GM19351 (cell line): Measurements from ENCODE around the gene MAP3K5.

ENCODE experiments used
- ATAC-seq: cut with Tn5 transposase; IDR thresholded peaks from one replicate; pipeline ENCODE4 v1.9.1; 2021; ENCODE audit warnings: mild to moderate bottlenecking, moderate library complexity; ENCODE audit not compliant: unreplicated experiment

The MAP3K5 gene

DNA sequence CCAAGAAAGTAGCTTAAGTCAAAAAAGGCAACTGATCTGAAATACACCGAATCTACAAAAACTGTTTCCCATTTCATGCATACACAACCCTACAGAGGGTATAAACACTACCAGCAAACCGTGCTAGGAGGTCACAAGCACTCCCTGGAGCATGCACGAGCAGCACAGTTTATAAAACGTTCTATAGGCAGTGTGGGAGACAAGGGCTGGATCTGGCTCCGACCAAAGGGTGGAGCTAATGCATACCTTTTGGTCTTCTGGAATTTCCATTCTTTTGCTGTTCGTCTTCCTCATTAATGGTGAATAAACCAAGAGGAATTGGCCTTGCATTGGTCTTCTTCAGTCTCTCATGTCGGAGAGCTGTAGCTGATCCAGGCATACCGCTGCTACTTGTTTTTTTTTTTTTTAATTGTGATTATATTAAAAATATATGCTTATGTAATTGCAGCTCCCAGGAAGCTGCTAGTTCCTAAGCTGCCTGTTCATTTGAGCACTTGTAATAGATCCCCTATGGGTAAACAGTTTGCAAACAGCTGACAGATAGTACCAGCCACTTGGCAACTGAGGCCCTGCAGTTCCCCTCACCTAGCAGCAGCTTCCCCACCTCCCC lies 266.6 kb downstream of the MAP3K5 start:
- ATAC-seq, result no peak

DNA sequence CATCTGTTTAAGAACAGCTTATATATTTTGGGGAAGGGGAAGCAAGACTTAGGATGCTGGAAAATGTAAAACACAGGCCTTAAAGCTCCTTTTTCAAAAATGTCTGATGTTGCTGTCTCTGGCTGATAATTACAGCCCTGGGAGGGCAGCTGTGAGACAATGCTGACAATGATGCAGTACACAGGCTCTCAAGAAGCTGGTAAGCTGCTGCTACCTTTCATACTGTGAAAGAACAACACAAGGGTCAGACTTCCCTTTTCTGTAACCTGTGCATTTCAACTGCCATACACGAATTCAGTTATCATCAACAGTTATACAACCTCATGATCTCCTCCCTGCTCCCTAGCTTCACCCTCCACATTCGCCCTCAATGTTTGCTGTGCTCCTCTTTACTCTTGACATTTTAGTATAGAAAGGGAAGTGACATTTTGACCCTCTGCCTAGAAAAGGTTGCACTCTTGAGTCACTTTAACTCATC lies 267.3 kb downstream of the MAP3K5 start:
- ATAC-seq, result no peak

DNA sequence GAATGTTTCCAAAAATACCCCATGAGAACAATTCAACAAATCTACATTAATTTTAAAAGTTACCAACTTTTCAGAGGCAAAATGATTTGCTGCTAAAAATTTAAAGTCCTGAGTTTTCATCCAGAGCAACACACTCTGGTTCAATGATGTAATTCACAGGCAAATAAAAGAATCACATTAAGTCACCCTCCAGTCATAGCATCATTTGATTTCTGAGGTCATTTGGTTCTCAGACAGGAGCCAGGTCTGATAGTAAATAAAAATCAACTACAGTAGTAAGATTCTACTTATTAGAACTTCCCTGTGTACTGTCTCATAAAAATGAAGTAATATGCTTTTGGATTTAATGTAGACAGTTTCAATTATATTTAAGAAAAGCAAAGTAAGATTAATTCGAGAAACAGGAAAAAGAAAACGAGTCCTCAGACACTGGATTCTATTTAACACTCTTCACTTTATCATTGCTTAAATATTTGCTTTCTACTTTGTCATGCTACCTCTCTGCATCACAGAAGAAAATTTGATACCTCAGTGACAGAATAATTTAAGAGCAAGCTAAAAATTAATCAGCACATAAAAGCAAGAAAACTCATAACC lies 267.8 kb downstream of the MAP3K5 start:
- ATAC-seq, result no peak

DNA sequence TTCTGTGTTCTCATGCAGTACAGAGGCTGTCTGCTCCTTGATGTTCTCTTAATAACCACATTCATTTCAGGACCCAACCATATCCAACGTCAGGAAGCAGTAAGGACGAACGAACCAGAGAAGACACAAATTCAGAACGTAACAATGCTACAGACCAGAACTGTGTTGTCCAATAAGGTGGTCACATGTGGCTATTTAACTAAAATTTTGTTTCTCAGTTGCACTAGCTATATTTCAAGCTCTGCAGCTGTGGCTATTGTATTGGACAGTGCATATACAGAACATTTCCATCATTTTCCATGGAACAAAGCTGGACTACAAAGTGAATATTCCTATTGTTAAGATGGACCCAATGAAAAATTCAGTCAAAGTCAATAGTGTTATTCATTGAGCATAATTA lies 269.1 kb downstream of the MAP3K5 start:
- ATAC-seq, result no peak

DNA sequence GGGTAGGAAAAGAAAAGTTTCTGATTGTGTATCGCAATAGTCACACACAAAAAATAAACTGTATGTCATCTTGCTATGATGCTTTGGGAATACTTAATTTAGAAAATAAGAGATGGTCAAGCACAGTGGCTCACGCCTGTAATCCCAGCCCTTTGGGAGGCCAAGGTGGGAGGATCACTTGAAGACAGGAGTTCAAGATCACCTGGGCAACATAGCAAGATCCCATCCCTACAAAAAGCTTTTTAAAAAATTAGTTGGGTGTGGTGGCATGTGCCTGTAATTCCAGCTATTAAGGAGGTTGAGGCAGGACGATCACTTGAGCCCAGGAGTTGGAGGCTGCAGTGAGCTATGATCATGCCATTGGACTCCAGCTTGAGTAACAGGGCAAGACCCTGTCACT lies 269.6 kb downstream of the MAP3K5 start:
- no peak for ATAC-seq

DNA sequence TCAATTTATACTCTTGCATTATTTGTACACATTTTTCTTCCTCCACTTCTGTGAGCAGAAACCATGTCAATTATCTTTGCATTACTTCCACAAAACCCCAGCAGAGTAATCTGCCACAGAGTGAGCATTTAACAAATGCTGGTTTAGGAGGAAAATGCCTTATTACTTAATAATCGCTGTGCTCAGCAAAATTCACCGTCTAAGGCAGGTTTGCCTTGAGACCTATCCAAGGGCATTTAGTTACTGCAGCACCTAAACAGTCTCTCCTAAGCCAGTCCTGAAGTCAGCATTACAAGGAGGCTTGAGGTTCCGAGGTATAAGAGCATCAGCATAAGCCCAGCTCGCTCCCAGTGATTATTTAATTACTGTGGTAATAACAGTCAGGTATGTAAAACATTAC lies 270.4 kb downstream of the MAP3K5 start:
- no peak for ATAC-seq

DNA sequence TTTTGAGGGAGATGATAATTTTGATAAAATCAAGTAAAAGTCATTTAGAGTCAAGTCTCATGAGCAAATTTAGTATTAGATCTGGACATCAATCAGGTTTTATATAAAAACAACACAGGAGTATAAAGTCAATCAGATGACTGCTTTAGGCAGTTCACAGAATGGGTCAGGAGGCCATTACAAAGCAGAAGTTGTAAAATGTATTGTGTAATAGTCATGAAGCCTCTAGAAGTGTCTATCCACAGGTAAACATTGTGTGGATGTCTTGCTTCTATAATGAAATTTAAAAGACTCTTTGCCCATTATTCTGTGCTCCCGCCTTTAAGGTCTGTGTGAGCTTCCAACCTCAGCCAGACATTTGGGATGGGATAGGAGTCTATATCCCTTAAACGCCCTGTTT lies 270.9 kb downstream of the MAP3K5 start:
- no peak for ATAC-seq

DNA sequence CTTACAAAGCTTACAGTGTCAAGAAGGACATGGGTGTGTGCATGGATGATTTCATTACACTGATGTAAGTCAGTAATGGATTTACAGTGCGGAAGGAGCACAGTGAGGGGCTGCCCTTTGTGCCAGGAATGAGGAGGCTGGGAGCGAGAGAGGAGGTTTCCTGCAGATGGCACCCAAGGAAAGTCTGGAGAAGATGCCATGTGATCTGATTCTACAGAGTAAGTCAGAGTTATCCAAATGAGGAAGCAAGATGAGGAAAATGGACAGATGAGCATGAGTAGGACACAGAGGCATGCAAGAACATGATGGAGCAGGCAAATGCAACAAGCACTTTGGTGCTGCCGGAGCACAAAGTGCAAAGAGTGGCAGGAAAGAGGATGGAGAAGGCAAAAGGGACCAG lies 271.8 kb downstream of the MAP3K5 start:
- ATAC-seq, result no peak

- no peak for ATAC-seq
Observed at GRCh38 chr6:136517582-136517981, 274.7 kb downstream of the MAP3K5 start.

DNA sequence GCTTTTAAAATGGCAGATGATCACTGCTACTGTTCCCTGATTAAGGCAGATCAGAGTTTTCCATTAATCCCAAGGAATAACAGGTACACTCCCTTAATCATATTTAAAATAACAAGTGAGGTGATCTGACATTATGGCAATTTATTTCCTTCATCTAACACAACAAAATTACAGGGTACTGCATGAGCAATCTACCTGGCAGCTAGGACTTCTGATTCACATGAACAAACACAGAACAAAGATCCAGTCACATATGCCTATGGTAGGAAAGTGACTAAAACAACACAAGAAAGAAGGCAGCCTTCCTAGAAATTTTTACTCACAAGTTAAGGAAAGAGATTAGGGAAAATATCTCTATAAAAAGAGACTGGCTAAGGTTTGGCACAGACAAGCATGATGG lies 275.3 kb downstream of the MAP3K5 start:
- no peak for ATAC-seq

GRCh38 chr6:136514591-136514990 lies 277.7 kb downstream of the MAP3K5 start:
- no peak for ATAC-seq

- no peak for ATAC-seq
Observed at GRCh38 chr6:136511926-136512325, 280.4 kb downstream of the MAP3K5 start.

DNA sequence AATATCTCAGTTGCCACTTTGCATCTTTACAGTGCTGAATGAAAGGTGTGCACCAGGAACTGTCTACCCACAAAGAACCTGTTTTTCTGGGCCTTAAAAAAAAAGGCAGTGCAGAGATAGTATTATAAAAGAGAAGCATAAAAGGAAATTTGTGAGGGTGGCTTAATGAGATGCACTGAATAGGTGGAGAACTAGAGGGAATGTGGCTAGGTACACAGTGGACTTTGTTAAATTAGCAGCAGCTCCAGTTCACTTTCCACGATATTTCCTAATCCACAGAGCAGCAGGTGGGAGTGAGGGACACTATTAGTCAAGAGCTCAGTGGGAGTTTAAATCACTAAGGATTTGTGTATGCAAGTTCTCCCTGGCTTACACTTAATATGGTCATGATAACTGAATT lies 280.9 kb downstream of the MAP3K5 start:
- no peak for ATAC-seq

- no peak for ATAC-seq
Observed at GRCh38 chr6:136510782-136511181, 281.5 kb downstream of the MAP3K5 start.

DNA sequence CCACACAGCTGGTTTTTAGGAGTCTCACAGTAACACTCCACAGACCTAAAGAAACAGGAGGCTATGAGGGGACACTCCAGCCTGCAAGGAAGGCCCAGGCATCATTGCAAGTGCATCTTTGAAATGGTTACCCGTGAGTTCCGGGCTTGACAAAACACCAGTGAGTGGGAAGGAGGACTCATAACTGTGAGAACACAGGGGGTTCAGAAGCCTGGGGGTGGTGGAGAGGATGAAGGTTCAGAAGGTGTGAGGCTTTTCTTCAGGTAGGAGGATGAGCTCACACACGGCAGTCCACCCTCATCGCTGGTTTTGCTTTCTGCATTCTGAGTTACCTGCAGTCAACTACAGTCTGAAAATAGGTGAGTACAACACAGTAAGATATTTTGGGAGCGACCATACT lies 282.0 kb downstream of the MAP3K5 start:
- ATAC-seq, result no peak

DNA sequence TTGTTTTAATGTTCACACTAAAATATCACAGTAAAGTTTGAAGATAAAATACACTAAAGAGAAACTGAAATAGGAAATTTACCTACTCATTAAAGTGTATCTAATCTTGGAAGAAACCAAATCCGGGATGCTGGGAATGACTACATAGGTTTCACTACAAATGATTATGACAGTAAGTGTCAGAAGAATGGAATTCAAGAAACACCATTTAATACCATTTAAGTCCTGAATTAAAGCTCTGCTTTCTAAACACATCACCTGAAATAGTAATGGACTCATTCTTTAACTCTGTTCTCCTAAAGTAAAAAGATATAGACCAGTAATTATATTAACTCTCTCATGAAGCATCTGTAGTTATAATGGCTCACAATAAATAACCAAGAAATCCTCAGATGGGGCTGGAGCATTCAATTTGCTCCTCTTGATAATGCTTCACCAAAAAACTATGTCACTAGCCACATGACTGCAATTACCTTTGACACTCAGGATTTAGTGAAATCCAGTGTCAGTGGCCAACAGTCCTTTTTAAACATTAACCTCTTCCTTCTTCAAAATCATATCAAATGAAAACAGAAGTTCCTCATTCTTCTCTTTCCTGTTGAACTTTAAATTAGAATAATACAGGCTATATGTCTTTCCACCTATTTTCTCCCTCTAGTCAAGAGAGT lies 283.4 kb downstream of the MAP3K5 start:
- no peak for ATAC-seq
